Naive thymus-derived CD4-positive, alpha-beta T cell (primary cell): ENCODE results near the gene UNC5CL. TPM values are rescaled to one million over a fixed set of nuclear protein-coding genes. Genes with fewer than 3 reads are reported as not detected.
"Not testable (repeated sequence)": the region's sequence is repeated elsewhere in the genome, so short reads cannot be mapped to it uniquely, and the experiment has no call there.

ENCODE experiments used
- ATAC-seq: fragments of 150-1000 bp; cut with Tn5 transposase; 2 replicates; pipeline ENCODE4 v1.10.0; 2021; ENCODE audit warnings: mild to moderate bottlenecking, moderate library complexity
- CTCF ChIA-PET: fragments of 350-600 bp; sonication (Branson Sonifier 250); formaldehyde crosslinking; loops from one replicate; lab custom pipeline; 2021; ENCODE audit warnings: antibody characterized with exemption; lab: Charles Lee
- POLR2A ChIA-PET: fragments of 350-600 bp; sonication (Branson Sonifier 250); formaldehyde crosslinking; loops from one replicate; lab custom pipeline; 2021; ENCODE audit warnings: antibody characterized with exemption, inconsistent platforms; lab: Charles Lee
- DNase-seq, 9 donors: peaks; one replicate each; pipeline versions ENCODE4 v3.0.0 to v3.0.0-alpha.2; 2020 to 2022; ENCODE audit warnings: mixed read lengths in 1 of 9
- H3K27ac ChIP-seq: one replicate; pipeline ENCODE4 v1.7.0; 2013; ENCODE audit warnings: mild to moderate bottlenecking, low read depth, low read length, moderate library complexity
- H3K27me3 ChIP-seq, 2 donors: one replicate each; pipeline ENCODE4 v1.7.0; 2013; ENCODE audit warnings: low read length in 2 of 2, mild to moderate bottlenecking in 2 of 2, moderate library complexity in 2 of 2; ENCODE audit not compliant: control insufficient read depth in 2 of 2, insufficient read depth in 2 of 2
- H3K36me3 ChIP-seq, 3 experiments: 1 replicate in 2 of 3; 2 replicates in 1 of 3; pipeline ENCODE4 v1.7.0; 2013; ENCODE audit warnings: low read length in 3 of 3, mild to moderate bottlenecking in 3 of 3, moderate library complexity in 1 of 3; ENCODE audit not compliant: insufficient read depth in 3 of 3, control insufficient read depth in 2 of 3
- H3K4me1 ChIP-seq, 2 donors: one replicate each; pipeline ENCODE4 v1.7.0; 2013; ENCODE audit warnings: low read length in 2 of 2, mild to moderate bottlenecking in 2 of 2, moderate library complexity in 1 of 2; ENCODE audit not compliant: control insufficient read depth in 2 of 2, insufficient read depth in 2 of 2
- H3K4me3 ChIP-seq: 2 replicates; pipeline ENCODE4 v1.7.0; 2013; ENCODE audit warnings: mild to moderate bottlenecking, low read length
- H3K9me3 ChIP-seq, 3 experiments: 1 replicate in 2 of 3; 2 replicates in 1 of 3; pipeline ENCODE4 v1.7.0; 2013; ENCODE audit warnings: low read length in 3 of 3; ENCODE audit not compliant: control insufficient read depth in 2 of 3
- H3K27ac Mint-ChIP-seq, 9 donors: one replicate each; pipeline ENCODE4 v1.8.0; 2020 to 2022; ENCODE audit warnings: mixed read lengths in 9 of 9, mild to moderate bottlenecking in 8 of 9, moderate library complexity in 5 of 9, inconsistent platforms in 2 of 9
- H3K27me3 Mint-ChIP-seq, 5 donors: one replicate each; pipeline ENCODE4 v1.8.0; 2021 to 2022; ENCODE audit warnings: mixed read lengths in 5 of 5, mild to moderate bottlenecking in 1 of 5
- H3K36me3 Mint-ChIP-seq, 5 donors: one replicate each; pipeline ENCODE4 v1.8.0; 2020 to 2022; ENCODE audit warnings: mixed read lengths in 5 of 5, mild to moderate bottlenecking in 3 of 5, inconsistent platforms in 1 of 5
- H3K4me1 Mint-ChIP-seq, 7 donors: one replicate each; pipeline ENCODE4 v1.8.0; 2020 to 2022; ENCODE audit warnings: mixed read lengths in 7 of 7, mild to moderate bottlenecking in 3 of 7, inconsistent platforms in 1 of 7
- H3K4me3 Mint-ChIP-seq, 10 donors: one replicate each; pipeline ENCODE4 v1.8.0; 2020 to 2022; ENCODE audit warnings: mild to moderate bottlenecking in 10 of 10, mixed read lengths in 10 of 10, moderate library complexity in 6 of 10, inconsistent platforms in 2 of 10
- H3K9me3 Mint-ChIP-seq, 11 donors: one replicate each; pipeline ENCODE4 v1.8.0; 2020 to 2022; ENCODE audit warnings: mixed read lengths in 11 of 11, mild to moderate bottlenecking in 4 of 11, inconsistent platforms in 1 of 11, moderate library complexity in 1 of 11
- intact Hi-C, 2 donors: fragments of 100-400 bp; cut with micrococcal nuclease; formaldehyde crosslinking; loops; one replicate each; pipeline ENCODE4 v1.15.1; 2023
- polyA plus RNA-seq, 2 donors: library from polyadenylated mRNA; unstranded; fragments of 300-500 nt; fragmentation: Illumina TruSeq; gene quantifications; one replicate each; pipeline ENCODE4 v1.2.3, GENCODE V29; 2021
- total RNA-seq, 6 experiments: library from RNA in 5 of 6; stranded (reverse) in 5 of 6; gene quantifications; 1 replicate in 5 of 6; 2 replicates in 1 of 6; pipeline ENCODE4 v1.2.3 and lab custom pipeline; 2021 to 2026

The UNC5CL gene
- total and polyA plus RNA-seq, 7 experiments from 2014 or later = 0.24 to 7.2 (median 3.5) TPM

- Mint-ChIP-seq H3K9me3 (peaks cover 0 to 3% (median 0%) of the 10 kb centered on the region in 11 donors), H3K4me3 (no peak overlapping the region)
- POLR2A ChIA-PET = no interaction called here
Observed at GRCh38 chr6:41011673-41012072, 27.3 kb downstream of the UNC5CL start.

GRCh38 chr6:41009669-41010068 is 29.4 kb downstream of the UNC5CL start:
- ChIA-PET POLR2A (no interaction called here), CTCF (interaction anchor here (1.2 kb wide), 1 partner anchor 15 kb away, joined by 3 read pairs; no protein-coding TSS in a partner anchor)
- H3K4me3 ChIP-seq = no peak overlapping the region
- Mint-ChIP-seq H3K36me3 (no peaks in the 10 kb centered on the region), H3K9me3 (no peaks in the 10 kb centered on the region), H3K4me1 (peaks cover 0 to 6% (median 4%) of the 10 kb centered on the region in 7 donors), H3K27me3 (peaks cover 0 to 20% (median 6%) of the 10 kb centered on the region in 5 donors), H3K4me3 (no peak overlapping the region), H3K27ac (no peak overlapping the region)
- H3K4me1 ChIP-seq = no peaks in the 10 kb centered on the region
- no peaks in the 10 kb centered on the region for H3K36me3 ChIP-seq
- H3K27me3 ChIP-seq = no peaks in the 10 kb centered on the region
- DNase-seq = no peak
- no peaks in the 10 kb centered on the region for H3K9me3 ChIP-seq
- no peak for ATAC-seq
- H3K27ac ChIP-seq = no peak overlapping the region
- intact Hi-C loops = no loop called here

More at GRCh38 chr6:41011673-41012072, 27.3 kb downstream of the UNC5CL start:
- H3K27me3 ChIP-seq = no peaks in the 10 kb centered on the region
- intact Hi-C loops = no loop called here
- no peaks in the 10 kb centered on the region for H3K4me1 Mint-ChIP-seq
- H3K27ac ChIP-seq = no peak overlapping the region
- H3K4me3 ChIP-seq = no peak overlapping the region
- peaks cover 0 to 17% (median 0%) of the 10 kb centered on the region in 5 donors for H3K27me3 Mint-ChIP-seq
- ATAC-seq (no peak), DNase-seq (no peak)
- no peaks in the 10 kb centered on the region for H3K9me3 ChIP-seq
- no peaks in the 10 kb centered on the region for H3K36me3 Mint-ChIP-seq
- H3K36me3 ChIP-seq = no peaks in the 10 kb centered on the region
- H3K27ac Mint-ChIP-seq = no peak overlapping the region
- H3K4me1 ChIP-seq = no peaks in the 10 kb centered on the region
- CTCF ChIA-PET = no interaction called here

DNA sequence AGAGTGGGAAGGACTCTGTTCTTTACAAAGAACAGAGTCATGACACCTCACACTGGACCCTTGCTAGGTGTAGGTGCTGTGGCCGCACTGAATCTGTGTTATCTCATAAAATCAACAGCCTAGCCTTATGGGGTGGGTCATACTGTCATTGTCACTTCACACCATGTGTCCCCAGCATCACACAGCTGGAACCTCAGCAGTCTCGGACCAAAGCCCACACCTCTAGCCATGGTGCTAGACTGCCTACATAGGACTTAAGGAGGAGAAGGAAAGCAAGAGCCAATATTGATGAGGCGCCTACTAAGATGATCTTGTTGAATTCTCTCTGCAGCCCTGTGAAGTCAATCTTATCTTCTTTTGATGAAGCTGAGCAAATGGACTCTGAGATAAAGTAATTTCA is 31.0 kb downstream of the UNC5CL start:
- POLR2A ChIA-PET = interaction anchor here (0.5 kb wide), 1 partner anchor 9 kb away, joined by 3 read pairs; no protein-coding TSS in a partner anchor
- intact Hi-C loops = no loop called here
- H3K9me3 Mint-ChIP-seq = no peaks in the 10 kb centered on the region
- Histone ChIP-seq H3K4me3 (no peak overlapping the region), H3K9me3 (no peaks in the 10 kb centered on the region), H3K27ac (no peak overlapping the region), H3K27me3 (no peaks in the 10 kb centered on the region), H3K4me1 (no peaks in the 10 kb centered on the region), H3K36me3 (no peaks in the 10 kb centered on the region)
- ATAC-seq (no peak), DNase-seq (no peak)
- H3K36me3 Mint-ChIP-seq = no peaks in the 10 kb centered on the region
- CTCF ChIA-PET = interaction anchor here (0.9 to 1.6 kb wide), 2 partner anchors 20 to 27 kb away, joined by 3 to 4 read pairs; no protein-coding TSS in a partner anchor
- H3K27me3 Mint-ChIP-seq = peaks cover 7 to 35% (median 15%) of the 10 kb centered on the region in 5 donors
- no peak overlapping the region for H3K27ac Mint-ChIP-seq
- H3K4me1 Mint-ChIP-seq = peaks cover 0 to 6% (median 4%) of the 10 kb centered on the region in 7 donors
- no peak overlapping the region for H3K4me3 Mint-ChIP-seq

GRCh38 chr6:41006980-41007379 is 32.0 kb downstream of the UNC5CL start:
- H3K27me3 ChIP-seq, H3K4me3 ChIP-seq, H3K4me3 Mint-ChIP-seq, DNase-seq, H3K36me3 ChIP-seq, H3K36me3 Mint-ChIP-seq, H3K9me3 ChIP-seq, H3K9me3 Mint-ChIP-seq, ATAC-seq, H3K27ac Mint-ChIP-seq, H3K27ac ChIP-seq, POLR2A ChIA-PET, H3K4me1 ChIP-seq, H3K4me1 Mint-ChIP-seq: not testable (repeated sequence)
- CTCF ChIA-PET = interaction anchor here (0.6 to 0.7 kb wide), 4 partner anchors 21 to 1187 kb away, joined by 3 to 4 read pairs (median 3); no protein-coding TSS in a partner anchor
- intact Hi-C loops = loop anchor here (1.0 to 2.0 kb wide), 6 partner anchors 20 to 312 kb away; partner anchors contain the start of gene UNC5CL (in 2 of the 2)
- H3K27me3 Mint-ChIP-seq = peaks cover 12 to 39% (median 20%) of the 10 kb centered on the region in 5 donors

DNA sequence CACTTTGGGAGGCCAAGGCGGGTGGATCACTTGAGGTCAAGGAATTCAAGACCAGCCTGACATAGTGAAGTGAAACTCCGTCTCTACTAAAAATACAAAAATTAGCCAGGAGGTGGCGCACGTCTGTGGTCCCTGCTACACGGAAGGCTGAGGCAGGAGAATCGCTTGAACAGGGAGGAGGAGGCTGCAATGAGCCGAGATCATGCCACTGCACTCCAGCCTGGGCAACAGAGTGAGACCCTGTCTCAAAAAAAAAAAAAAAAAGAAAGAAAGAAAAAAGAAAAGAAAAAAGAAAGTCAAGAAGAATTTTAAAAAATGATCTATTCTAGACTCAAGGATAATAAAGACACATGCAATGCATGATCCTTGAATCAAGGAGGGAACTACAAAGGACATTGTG is 32.8 kb downstream of the UNC5CL start:
- peaks cover 12 to 47% (median 23%) of the 10 kb centered on the region in 5 donors for H3K27me3 Mint-ChIP-seq
- H3K9me3 ChIP-seq, H3K27me3 ChIP-seq, CTCF ChIA-PET, H3K4me3 Mint-ChIP-seq, H3K4me1 Mint-ChIP-seq, H3K4me3 ChIP-seq, H3K27ac ChIP-seq, H3K36me3 ChIP-seq, H3K9me3 Mint-ChIP-seq, H3K27ac Mint-ChIP-seq, H3K4me1 ChIP-seq, POLR2A ChIA-PET, H3K36me3 Mint-ChIP-seq: not testable (repeated sequence)
- peak; percentile 29 to 62 (median 52) for DNase-seq
- intact Hi-C loops = loop anchor here (1.0 to 2.0 kb wide), 6 partner anchors 21 to 313 kb away; partner anchors contain the start of gene UNC5CL (in 2 of the 2)
- peak; percentile 81 for ATAC-seq

DNA sequence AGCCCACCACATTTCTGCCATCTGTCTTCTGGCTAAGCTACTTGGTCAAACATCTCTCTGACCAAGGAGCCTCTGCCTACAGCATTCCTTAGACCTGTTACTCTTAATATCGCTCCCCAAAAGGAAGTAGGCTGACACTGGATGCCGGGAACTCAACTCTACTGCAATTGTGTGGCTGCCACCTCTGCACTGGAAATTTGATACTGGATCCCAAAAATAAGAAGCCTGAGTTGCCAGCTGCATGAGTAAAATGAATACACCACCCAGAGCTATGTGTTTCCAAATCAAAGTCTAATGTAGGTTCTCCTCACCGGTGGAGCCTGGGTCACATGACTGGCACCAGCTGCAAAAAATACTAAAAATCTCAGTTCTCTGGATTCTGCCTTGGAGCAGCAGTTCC is 36.9 kb downstream of the UNC5CL start:
- H3K27ac Mint-ChIP-seq = no peak overlapping the region
- H3K9me3 Mint-ChIP-seq = no peaks in the 10 kb centered on the region
- no peaks in the 10 kb centered on the region for H3K4me1 ChIP-seq
- CTCF ChIA-PET = interaction anchor here (0.8 to 4.4 kb wide), 2 partner anchors 26 to 64 kb away, joined by 8 to 18 read pairs; no protein-coding TSS in a partner anchor
- no peak overlapping the region for H3K4me3 Mint-ChIP-seq
- H3K27ac ChIP-seq = no peak overlapping the region
- POLR2A ChIA-PET = no interaction called here
- no peaks in the 10 kb centered on the region for H3K27me3 ChIP-seq
- H3K36me3 ChIP-seq = no peaks in the 10 kb centered on the region
- DNase-seq (no peak), ATAC-seq (no peak)
- H3K4me3 ChIP-seq = no peak overlapping the region
- H3K9me3 ChIP-seq = no peaks in the 10 kb centered on the region
- H3K36me3 Mint-ChIP-seq = no peaks in the 10 kb centered on the region
- peaks cover 27 to 56% (median 28%) of the 10 kb centered on the region in 5 donors for H3K27me3 Mint-ChIP-seq
- H3K4me1 Mint-ChIP-seq = peaks cover 0 to 6% (median 4%) of the 10 kb centered on the region in 7 donors
- intact Hi-C loops = no loop called here

DNA sequence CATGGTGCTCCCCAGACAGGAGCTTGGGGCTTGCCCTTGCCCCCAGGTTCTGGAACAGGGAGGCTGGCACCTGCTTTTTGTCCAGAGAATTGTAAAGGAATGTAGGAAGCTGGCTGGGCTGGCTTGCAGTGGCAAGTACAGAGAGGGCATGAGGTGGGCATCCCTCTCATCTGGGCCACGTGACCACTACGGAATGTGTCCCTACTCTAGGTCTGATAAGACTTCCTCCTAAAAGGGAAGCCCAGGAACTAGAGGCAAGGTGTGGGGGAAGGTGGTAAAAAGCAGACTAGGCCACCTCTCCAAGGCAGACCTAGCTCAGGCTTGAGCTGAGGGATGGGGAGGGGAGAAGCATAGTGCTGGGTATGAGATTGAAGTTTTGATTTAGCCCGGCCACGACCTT is 38.8 kb downstream of the UNC5CL start:
- no peaks in the 10 kb centered on the region for H3K36me3 Mint-ChIP-seq
- intact Hi-C loops = no loop called here
- no peaks in the 10 kb centered on the region for H3K4me1 Mint-ChIP-seq
- Histone ChIP-seq H3K4me3 (no peak overlapping the region), H3K36me3 (no peaks in the 10 kb centered on the region), H3K4me1 (no peaks in the 10 kb centered on the region), H3K27ac (no peak overlapping the region), H3K27me3 (no peaks in the 10 kb centered on the region), H3K9me3 (no peaks in the 10 kb centered on the region)
- ATAC-seq (no peak), DNase-seq (no peak)
- peaks cover 34 to 65% (median 37%) of the 10 kb centered on the region in 5 donors for H3K27me3 Mint-ChIP-seq
- ChIA-PET CTCF (no interaction called here), POLR2A (interaction anchor here (0.6 kb wide), 1 partner anchor 321 kb away, joined by 3 read pairs; no protein-coding TSS in a partner anchor)
- H3K4me3 Mint-ChIP-seq = no peak overlapping the region
- no peaks in the 10 kb centered on the region for H3K9me3 Mint-ChIP-seq
- H3K27ac Mint-ChIP-seq = no peak overlapping the region
